Activated CD4-positive, alpha-beta T cell treated with anti-CD3 and anti-CD28 coated beads for 24 hours (primary cell): ENCODE measurements around the gene SPAG16.

Experiments
- DNase-seq, 2 donors: peaks; one replicate each; pipeline ENCODE4 v3.0.0-alpha.2; 2020; ENCODE audit warnings: low read depth in 2 of 2

The SPAG16 gene

GRCh38 chr2:213806125-213806726 is 522.0 kb downstream of the SPAG16 start:
- no peak for DNase-seq

- DNase-seq, result no peak
These were observed 532.3 kb downstream of the SPAG16 start for GRCh38 chr2:213816583-213816982.

- no peak for DNase-seq
These were observed 534.2 kb downstream of the SPAG16 start for GRCh38 chr2:213818436-213818835.

- DNase-seq, result no peak
These were observed 550.1 kb downstream of the SPAG16 start for GRCh38 chr2:213834331-213834730.

GRCh38 chr2:213834746-213835145 is 550.5 kb downstream of the SPAG16 start:
- DNase-seq, result no peak

- DNase-seq, result no peak
These were observed 562.6 kb downstream of the SPAG16 start for GRCh38 chr2:213846856-213847255.

GRCh38 chr2:213847316-213847715 is 563.1 kb downstream of the SPAG16 start:
- no peak for DNase-seq

- DNase-seq, result no peak
These were observed 564.4 kb downstream of the SPAG16 start for GRCh38 chr2:213848631-213849030.

- DNase-seq, result no peak
These were observed 577.4 kb downstream of the SPAG16 start for GRCh38 chr2:213861638-213862037.

GRCh38 chr2:213862407-213863076 is 578.3 kb downstream of the SPAG16 start:
- no peak for DNase-seq

GRCh38 chr2:213863541-213863940 is 579.3 kb downstream of the SPAG16 start:
- DNase-seq, result no peak

- DNase-seq, result no peak
These were observed 584.3 kb downstream of the SPAG16 start for GRCh38 chr2:213868526-213868925.

- DNase-seq, result no peak
These were observed 601.2 kb downstream of the SPAG16 start for GRCh38 chr2:213885485-213885884.

- DNase-seq, result no peak
These were observed 630.2 kb downstream of the SPAG16 start for GRCh38 chr2:213914510-213914909.

- DNase-seq, result no peak
These were observed 635.8 kb downstream of the SPAG16 start for GRCh38 chr2:213920014-213920413.

GRCh38 chr2:213923543-213923942 is 639.3 kb downstream of the SPAG16 start:
- DNase-seq, result no peak

- no peak for DNase-seq
These were observed 650.3 kb downstream of the SPAG16 start for GRCh38 chr2:213934560-213934959.

- no peak for DNase-seq
These were observed 673.8 kb downstream of the SPAG16 start for GRCh38 chr2:213958086-213958485.

GRCh38 chr2:213959589-213959988 is 675.3 kb downstream of the SPAG16 start:
- no peak for DNase-seq

GRCh38 chr2:213971536-213971935 is 687.3 kb downstream of the SPAG16 start:
- DNase-seq, result no peak

- DNase-seq, result no peak
These were observed 696.6 kb downstream of the SPAG16 start for GRCh38 chr2:213980883-213981282.

GRCh38 chr2:213989207-213989606 is 704.9 kb downstream of the SPAG16 start:
- DNase-seq, result no peak

- DNase-seq, result no peak
These were observed 707.3 kb downstream of the SPAG16 start for GRCh38 chr2:213991453-213992108.
